GM21723 (cell line): Measurements from ENCODE around the gene GREB1.

Experiments
- ATAC-seq: cut with Tn5 transposase; IDR thresholded peaks from one replicate; pipeline ENCODE4 v1.9.1; 2021; ENCODE audit warnings: mild to moderate bottlenecking, moderate library complexity; ENCODE audit not compliant: unreplicated experiment

Gene GREB1

DNA sequence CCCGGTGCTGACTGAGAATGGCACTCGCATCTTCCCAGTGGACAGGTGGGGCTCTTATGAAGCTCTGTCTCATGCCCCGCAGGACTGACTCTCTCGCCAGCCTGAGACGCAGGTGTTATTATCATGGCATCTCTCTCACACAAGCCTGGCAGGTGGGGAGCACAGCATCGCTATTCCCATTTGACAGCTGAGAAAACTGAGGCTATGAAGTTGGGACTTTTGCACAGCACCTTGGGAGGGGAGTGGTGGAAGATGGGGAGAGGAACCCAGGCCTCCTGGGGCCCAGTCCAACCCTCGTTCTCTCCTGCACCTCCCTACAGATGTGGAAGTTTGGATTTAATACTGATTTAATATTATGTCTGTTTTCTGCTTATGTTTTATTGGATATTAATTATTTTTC lies 145.2 kb downstream of the GREB1 start:
- no peak for ATAC-seq

DNA sequence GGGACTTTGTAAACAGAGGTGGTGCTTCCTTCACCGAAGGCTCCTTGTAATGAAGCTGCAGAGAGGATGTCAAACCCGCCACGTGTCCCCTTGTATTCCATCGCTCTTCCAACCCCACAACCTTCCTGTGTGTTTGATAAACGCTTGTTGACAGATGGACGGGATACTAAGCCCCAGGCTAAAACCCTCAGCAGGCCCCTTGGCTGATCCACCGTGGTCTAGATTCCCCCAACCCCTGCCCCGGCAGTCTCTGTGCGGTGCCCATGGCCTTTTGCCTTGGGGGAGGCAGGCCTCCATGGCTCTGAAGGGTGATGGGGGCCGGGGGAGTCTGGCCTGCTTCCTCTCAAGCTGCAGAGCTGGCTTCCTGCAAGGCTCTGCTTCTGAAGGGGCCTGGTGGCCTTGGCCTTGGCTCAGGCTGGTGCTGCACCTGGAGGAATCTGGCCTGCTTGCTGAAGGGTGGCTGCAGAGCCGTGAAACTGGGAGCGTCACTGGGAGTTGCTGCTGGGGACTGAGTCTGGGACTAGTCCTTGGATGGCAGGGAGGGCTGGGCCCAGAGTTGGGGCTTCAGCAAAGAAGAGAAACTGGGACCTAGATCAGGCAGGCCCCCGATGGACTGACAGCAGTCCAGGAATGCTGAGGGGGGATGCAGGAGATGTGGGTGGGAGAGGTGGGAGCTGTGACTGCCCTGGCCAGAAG lies 145.8 kb downstream of the GREB1 start:
- no peak for ATAC-seq

DNA sequence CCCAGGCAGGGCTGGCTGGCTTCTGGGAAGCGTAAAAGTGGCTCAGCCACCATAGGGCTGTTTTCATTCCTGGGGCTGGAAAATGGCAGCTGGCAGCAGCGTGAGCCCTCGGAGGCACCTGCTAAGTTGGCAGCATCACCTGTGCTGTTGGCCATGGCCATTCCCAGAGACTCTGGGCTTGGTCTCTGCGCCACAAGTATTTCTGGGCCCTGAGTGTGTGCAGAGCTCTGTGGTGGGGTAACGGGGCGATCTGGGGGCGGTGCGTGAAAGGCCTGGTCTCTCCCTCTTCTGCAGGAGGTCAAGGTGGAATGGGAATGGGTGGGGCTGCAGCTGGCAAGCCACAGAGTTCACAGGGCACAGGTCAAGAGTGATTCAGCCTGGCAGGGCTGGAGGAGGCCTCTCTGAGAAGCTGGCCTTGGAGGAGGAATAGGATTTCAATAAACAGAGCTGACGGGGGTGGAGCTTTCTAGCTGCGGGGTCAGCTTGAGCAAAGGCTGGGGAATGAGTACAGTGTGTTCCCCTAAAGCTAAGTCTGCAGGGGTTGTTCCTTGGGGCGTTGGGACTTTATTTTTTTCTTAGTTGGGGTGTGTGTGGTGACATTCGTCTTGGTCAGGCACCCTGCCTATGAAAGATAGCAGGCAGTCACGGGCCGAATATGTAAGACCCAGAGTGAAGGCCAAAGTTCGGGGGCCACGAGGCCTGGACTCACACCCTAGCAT lies 146.5 kb downstream of the GREB1 start:
- ATAC-seq, result no peak

DNA sequence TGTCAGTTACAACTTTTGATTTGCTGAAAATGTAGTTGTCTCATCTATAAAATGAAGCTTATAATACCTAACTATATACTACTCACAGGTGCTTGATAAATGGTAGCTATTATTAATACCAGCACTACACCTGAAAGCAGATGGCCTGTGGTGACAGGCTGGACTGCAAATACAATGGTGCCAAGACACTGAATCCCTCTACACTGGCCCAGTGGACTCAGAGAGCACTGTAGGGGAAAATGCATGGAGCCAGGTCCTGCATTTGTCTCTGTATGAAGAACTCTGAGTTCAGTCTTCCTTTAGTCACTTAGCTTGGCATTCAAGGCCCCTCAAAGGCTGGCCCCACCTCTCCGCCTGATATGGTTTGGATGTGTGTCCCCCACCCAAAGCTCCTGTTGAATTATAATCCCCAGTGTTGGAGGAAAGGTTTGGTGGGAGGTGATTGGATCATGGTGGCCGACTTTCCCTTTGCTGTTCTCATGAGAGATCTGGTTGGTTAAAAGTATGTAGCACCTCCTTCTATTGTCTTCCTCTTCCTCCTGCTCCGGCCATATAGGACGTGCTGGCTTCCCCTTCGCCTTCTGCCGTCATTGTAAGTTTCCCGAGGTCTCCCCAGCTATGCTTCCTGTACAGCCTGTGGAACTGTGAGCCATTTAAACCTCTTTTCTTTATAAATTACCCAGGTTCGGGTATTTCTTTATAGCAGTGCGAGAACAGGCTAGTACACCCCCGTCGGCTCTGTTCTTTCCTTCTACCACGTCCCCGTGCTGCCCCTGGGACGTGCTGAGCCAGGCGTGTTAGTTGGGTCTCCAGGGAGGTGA lies 147.3 kb downstream of the GREB1 start:
- no peak for ATAC-seq

DNA sequence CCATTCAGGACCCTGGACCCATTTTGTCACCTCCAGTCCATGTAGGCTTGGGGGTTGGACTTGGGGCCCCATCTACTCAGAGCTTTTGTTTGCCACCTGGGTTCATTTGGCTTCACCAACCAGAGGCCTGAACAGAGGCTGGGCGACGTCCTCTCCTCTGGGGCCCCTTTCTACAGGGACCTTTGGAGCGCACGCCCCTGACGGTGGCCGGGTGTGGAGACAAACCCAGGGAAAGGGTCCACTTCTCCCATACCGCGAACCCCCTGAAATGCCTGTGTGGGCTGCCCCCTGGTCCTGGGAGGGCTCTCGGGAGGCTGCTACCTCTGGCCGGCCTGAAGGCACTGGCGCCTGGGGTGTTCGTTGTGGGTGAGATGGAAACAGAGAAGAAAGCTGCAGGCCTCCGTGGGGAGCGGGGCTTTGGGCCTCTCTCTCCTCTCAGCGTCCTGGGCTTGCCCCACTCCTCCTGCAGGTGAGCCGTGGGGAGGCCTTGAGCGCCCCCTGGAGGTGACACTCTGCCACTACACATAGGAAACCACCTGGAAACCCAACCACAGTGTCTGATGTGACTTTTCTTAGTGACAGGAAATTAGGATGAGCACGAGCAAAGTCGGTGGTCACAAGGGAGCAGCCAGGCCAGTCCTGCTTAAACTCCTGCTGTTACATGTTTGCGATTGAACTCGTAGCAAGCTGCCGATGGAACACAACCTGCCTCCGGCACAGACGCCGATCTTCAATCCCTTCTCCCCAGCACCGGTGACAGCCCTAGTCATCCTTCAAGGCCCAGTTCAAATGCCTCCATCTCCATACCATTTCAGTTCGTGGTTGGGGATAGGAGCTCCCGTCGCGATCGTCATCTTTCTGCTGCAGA lies 148.1 kb downstream of the GREB1 start:
- peak; percentile 49 for ATAC-seq

DNA sequence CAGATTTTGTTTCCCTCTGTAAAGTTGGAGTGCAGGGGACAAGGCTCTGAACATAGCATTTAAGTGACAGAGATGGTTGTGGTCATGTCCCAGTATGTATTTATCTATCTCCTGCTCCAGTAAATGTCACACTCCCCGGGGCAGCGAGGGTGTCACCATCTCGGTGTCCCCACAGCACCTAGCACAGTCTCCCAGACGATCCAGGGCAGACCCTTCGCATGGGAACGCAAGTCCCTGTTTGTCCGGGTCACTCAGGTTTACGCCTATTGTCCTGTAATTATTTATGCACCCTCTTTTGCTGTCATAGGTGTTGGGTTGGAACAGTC lies 148.7 kb downstream of the GREB1 start:
- ATAC-seq, result no peak

DNA sequence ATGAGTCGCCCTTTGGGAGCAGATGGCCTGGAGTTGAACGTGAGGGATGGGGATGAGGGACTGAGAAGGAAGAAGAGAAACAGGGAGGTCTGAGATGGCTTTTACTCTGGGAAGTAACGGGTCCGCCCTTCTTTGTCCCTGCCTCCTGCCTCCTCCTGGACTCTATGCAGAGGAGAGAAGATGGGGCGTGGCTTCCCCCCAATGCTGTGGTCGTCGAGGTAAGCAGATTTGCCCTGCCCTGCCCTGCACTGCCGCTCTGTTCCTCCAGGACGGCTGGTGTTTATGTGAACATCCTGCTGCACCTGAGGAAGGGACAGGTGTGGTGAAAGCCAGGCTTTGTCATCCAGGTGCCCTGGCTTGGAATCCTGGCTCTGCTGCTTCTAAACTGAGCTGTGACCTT lies 149.6 kb downstream of the GREB1 start:
- no peak for ATAC-seq

DNA sequence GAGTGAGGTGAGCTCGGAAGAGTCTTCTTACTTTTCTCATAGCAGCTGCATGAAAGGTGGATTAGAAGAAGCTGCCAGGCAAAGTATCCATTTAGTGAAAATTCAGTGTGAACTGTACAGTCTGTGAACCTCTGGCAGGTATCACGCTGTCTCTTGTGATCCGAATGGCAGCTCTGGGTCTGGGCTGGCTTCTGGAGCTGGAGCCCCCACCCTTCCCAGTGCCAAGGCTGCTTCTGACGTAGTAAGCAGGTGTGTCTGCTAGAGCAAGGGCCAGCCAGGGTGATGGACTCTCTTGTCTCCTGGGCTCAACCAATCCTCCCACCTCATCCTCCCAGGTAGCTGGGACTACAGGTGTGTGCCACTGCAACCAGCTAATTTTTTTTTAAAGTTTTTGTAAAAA lies 150.1 kb downstream of the GREB1 start:
- no peak for ATAC-seq

DNA sequence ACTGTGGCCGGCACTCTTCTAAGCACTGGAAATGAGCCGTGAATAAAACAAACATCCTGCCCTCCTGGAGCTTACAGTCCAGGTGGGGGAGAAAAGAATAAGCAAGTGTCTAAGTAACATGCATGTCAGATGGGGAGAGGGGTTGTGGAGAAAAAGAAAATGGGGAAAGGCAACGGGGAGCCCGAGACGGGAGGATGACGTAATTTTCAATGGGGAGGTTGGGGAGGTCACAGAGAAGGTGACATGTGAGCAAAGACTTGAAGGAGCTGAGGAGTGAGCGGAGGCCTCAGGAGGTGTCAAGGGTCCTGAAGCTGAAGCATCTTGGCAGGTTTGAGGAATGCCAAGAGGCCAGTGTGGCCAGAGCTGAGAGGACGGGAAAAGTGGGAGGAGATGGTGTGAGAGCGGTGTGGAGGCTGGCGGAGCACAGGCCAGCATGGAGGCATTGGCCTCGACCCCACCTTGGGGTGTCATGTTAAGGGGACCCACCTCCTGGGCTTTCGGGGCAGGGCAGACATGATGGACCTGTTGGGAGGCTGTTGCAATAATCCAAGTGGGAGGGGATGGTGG lies 151.1 kb downstream of the GREB1 start:
- no peak for ATAC-seq

DNA sequence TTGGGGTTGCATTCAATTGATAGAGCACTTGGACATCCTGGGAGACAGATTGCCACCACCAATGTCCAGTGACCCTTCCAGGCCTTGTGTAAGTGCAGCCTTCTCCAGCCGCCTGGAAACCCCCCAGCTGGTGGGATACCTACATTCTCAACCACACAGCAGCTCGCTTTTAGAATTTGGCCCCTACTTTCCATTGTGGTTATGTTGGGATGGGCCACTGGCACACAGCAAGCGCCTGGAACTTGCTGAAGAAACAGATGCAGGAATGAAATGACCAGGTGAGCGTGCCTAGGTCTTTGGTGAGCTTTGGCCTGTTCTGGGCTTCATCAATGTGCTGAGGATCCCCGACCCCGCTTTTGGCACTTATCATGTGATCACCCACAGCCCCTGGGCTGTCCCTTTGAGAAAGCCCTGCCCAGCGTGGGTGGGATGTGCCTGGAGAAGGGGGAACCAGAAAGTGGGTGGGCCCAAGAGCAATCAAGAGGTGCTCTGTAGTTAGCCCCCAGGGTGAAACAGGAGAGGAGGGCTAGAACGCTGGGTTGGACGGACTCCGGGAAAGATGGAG lies 152.1 kb downstream of the GREB1 start:
- ATAC-seq, result no peak

DNA sequence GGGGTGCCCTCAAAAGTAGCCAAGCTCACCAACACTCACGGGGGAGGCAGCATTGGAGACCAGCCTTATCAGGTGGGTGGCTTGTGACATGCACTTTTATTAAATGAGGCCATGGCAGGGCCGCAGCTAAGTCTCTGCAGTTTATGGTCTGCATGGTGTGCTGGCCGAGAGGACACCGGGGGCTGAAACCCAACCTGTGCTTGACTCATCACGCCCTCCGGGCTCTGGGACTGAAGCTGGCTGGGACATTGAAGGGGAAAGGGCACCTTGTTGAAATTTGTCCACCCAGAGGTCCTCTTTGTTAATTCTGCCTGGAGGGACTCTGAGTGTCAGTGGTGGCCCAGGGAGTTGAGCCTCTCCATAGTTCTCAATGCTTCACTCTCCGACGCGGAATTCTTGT lies 153.9 kb downstream of the GREB1 start:
- ATAC-seq, result no peak

DNA sequence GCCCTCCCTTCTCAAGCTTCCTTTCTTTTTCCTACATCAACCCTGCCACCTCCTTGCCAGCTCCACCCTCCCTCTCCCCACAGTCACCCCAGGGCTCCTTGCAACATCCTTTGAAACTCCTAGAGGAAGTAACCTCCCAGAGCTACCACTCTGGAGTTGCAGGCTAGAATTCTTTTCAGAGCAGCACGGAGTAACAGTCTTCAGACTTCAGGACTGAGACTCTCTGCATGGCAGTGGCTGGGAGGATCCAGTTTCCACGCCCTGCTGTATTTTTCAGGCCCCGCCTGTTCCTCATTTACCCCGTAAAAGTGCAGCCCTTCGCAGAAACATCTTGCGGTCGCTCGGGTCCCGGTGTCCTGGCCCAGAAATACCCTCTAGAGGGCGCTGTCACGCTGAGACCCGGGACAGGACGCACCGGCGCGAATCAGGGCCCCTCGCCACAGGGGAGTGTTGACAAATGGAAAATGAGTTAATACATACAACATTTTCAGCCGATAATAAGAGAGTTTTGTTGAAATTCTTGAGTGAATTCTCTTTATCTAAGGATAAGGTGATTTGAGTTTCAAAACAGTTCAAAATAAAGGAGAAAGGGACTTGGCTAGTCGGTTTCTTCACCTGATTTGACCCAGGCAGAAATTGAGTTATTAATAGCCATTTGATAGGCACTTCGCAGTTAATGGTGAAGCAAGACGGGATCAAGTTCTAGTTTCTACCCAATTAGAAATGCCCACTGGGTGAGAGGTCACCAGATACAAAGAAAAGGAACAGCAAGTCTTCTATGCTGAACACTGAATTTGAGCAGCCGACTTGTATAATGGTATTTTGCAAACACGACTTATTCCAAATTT lies 154.6 kb downstream of the GREB1 start:
- ATAC-seq, result peak; percentile 79

DNA sequence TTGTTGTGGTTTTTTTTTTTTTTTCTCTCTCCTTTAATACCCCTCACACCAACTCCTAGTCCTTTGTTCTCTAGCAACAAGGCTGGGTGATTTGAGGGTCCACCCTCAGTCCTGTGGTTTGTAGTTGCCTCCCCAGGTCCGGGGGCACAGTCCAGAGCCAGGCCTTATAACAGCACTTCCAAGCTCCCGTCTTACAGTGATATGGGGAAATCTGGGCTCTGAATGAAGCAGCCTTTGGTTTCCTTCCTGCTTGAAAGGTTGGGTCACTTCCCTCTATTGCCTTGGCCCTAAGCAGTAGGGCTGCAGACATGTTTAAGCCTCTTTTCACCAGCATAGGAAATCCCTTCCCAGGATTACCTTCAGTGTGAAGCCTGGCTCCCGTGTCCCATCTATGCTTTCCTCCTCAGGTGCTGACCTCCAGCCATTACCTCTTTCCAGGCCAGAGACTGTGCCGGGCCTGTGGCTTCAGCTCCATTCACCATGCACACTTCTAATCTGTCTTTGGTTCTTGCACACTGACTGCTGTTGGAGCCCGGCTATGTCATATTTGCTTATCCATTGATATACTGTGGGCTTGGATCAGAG lies 157.3 kb downstream of the GREB1 start:
- ATAC-seq, result no peak
